ENCODE measurements around the gene AHDC1. TPM values are rescaled to one million over a fixed set of nuclear protein-coding genes. Genes with fewer than 3 reads are reported as not detected.
A peak's percentile ranks its signal among the peaks of the same experiment; 100 is the strongest.

Gene AHDC1
- total RNA-seq, 1 donor from 2014 or later: 124 TPM

GRCh38 chr1:27592232-27592930, 11.6 kb downstream of the AHDC1 start:
- H3K27me3 Mint-ChIP-seq (ENCODE audit: unreplicated experiment): no peaks in the 10 kb centered on the region
- TF ChIP-seq CTCF (IDR thresholded peaks at IDR 0.05): no peak
- no peak overlapping the region for H3K4me3 Mint-ChIP-seq (ENCODE audit: unreplicated experiment)
- H3K4me1 Mint-ChIP-seq (ENCODE audit: unreplicated experiment): peaks cover 5% of the 10 kb centered on the region
- H3K36me3 Mint-ChIP-seq (ENCODE audit: unreplicated experiment): no peaks in the 10 kb centered on the region
- H3K9me3 Mint-ChIP-seq (ENCODE audit: unreplicated experiment): no peaks in the 10 kb centered on the region
- H3K27ac Mint-ChIP-seq (ENCODE audit: unreplicated experiment): peak overlapping the region; percentile 19
- DNase-seq (ENCODE audit: extremely low spot score, unreplicated experiment): no peak

GRCh38 chr1:27591622-27592021, 12.3 kb downstream of the AHDC1 start:
- no peak overlapping the region for H3K4me3 Mint-ChIP-seq (ENCODE audit: unreplicated experiment)
- no peak for TF ChIP-seq CTCF (IDR thresholded peaks at IDR 0.05)
- DNase-seq (ENCODE audit: extremely low spot score, unreplicated experiment): no peak
- no peaks in the 10 kb centered on the region for H3K9me3 Mint-ChIP-seq (ENCODE audit: unreplicated experiment)
- peak overlapping the region; percentile 19 for H3K27ac Mint-ChIP-seq (ENCODE audit: unreplicated experiment)
- no peaks in the 10 kb centered on the region for H3K27me3 Mint-ChIP-seq (ENCODE audit: unreplicated experiment)
- H3K4me1 Mint-ChIP-seq (ENCODE audit: unreplicated experiment): peaks cover 7% of the 10 kb centered on the region
- H3K36me3 Mint-ChIP-seq (ENCODE audit: unreplicated experiment): peaks cover 2% of the 10 kb centered on the region

GRCh38 chr1:27590917-27591508, 12.9 kb downstream of the AHDC1 start:
- TF ChIP-seq CTCF (IDR thresholded peaks at IDR 0.05): no peak
- DNase-seq (ENCODE audit: extremely low spot score, unreplicated experiment): no peak
- Mint-ChIP-seq H3K9me3 (ENCODE audit: unreplicated experiment) (no peaks in the 10 kb centered on the region), H3K4me3 (ENCODE audit: unreplicated experiment) (no peak overlapping the region), H3K27me3 (ENCODE audit: unreplicated experiment) (no peaks in the 10 kb centered on the region), H3K27ac (ENCODE audit: unreplicated experiment) (peak overlapping the region; percentile 76), H3K4me1 (ENCODE audit: unreplicated experiment) (peaks cover 10% of the 10 kb centered on the region), H3K36me3 (ENCODE audit: unreplicated experiment) (peaks cover 2% of the 10 kb centered on the region)

- H3K27me3 Mint-ChIP-seq (ENCODE audit: unreplicated experiment): no peaks in the 10 kb centered on the region
- DNase-seq (ENCODE audit: extremely low spot score, unreplicated experiment): peak; percentile 90
- H3K4me1 Mint-ChIP-seq (ENCODE audit: unreplicated experiment): peaks cover 18% of the 10 kb centered on the region
- peaks cover 2% of the 10 kb centered on the region for H3K36me3 Mint-ChIP-seq (ENCODE audit: unreplicated experiment)
- no peak for TF ChIP-seq CTCF (IDR thresholded peaks at IDR 0.05)
- H3K27ac Mint-ChIP-seq (ENCODE audit: unreplicated experiment): peak overlapping the region; percentile 56
- peak overlapping the region; percentile 16 for H3K4me3 Mint-ChIP-seq (ENCODE audit: unreplicated experiment)
- no peaks in the 10 kb centered on the region for H3K9me3 Mint-ChIP-seq (ENCODE audit: unreplicated experiment)
Measured at GRCh38 chr1:27589841-27590426, 14.0 kb downstream of the AHDC1 start.

- no peaks in the 10 kb centered on the region for H3K27me3 Mint-ChIP-seq (ENCODE audit: unreplicated experiment)
- peaks cover 2% of the 10 kb centered on the region for H3K36me3 Mint-ChIP-seq (ENCODE audit: unreplicated experiment)
- no peak overlapping the region for H3K27ac Mint-ChIP-seq (ENCODE audit: unreplicated experiment)
- no peak overlapping the region for H3K4me3 Mint-ChIP-seq (ENCODE audit: unreplicated experiment)
- DNase-seq (ENCODE audit: extremely low spot score, unreplicated experiment): no peak
- H3K4me1 Mint-ChIP-seq (ENCODE audit: unreplicated experiment): peaks cover 21% of the 10 kb centered on the region
- no peak for TF ChIP-seq CTCF (IDR thresholded peaks at IDR 0.05)
- no peaks in the 10 kb centered on the region for H3K9me3 Mint-ChIP-seq (ENCODE audit: unreplicated experiment)
Measured at GRCh38 chr1:27589441-27589840, 14.5 kb downstream of the AHDC1 start.
